ENCODE data around the gene MEFV. TPM values are rescaled to one million over a fixed set of nuclear protein-coding genes. Genes with fewer than 3 reads are reported as not detected.
A peak's percentile ranks its signal among the peaks of the same experiment; 100 is the strongest.
"Not testable (repeated sequence)": the region's sequence is repeated elsewhere in the genome, so short reads cannot be mapped to it uniquely, and the experiment has no call there.

The MEFV gene
- polyA plus RNA-seq, 3 donors = 0.19 to 0.47 (median 0.24) TPM

- not testable (repeated sequence) for DNase-seq (ENCODE audit: extremely low read depth in 1 of 11, low read depth in 9 of 11, low spot score in 4 of 11)
Observed at GRCh38 chr16:3271281-3271680, 14.8 kb upstream of the MEFV start.

- DNase-seq (ENCODE audit: extremely low read depth in 1 of 11, low read depth in 9 of 11, low spot score in 4 of 11) = not testable (repeated sequence)
Observed at GRCh38 chr16:3270718-3271117, 14.3 kb upstream of the MEFV start.

GRCh38 chr16:3268294-3268693 lies 11.9 kb upstream of the MEFV start:
- no peak for DNase-seq (ENCODE audit: extremely low read depth in 1 of 11, low read depth in 9 of 11, low spot score in 4 of 11)

- DNase-seq (ENCODE audit: extremely low read depth in 1 of 11, low read depth in 9 of 11, low spot score in 4 of 11) = peak in 1 of 11 donors; percentile 26
Observed at GRCh38 chr16:3266873-3267537, 10.6 kb upstream of the MEFV start.

- DNase-seq (ENCODE audit: extremely low read depth in 1 of 11, low read depth in 9 of 11, low spot score in 4 of 11) = peak; percentile 85 to 97 (median 96)
Observed at GRCh38 chr16:3264137-3265036, 8.0 kb upstream of the MEFV start.

- DNase-seq (ENCODE audit: extremely low read depth in 1 of 11, low read depth in 9 of 11, low spot score in 4 of 11) = no peak
Observed at GRCh38 chr16:3262517-3262916, 6.1 kb upstream of the MEFV start.

GRCh38 chr16:3259836-3260235 lies 3.4 kb upstream of the MEFV start:
- DNase-seq (ENCODE audit: extremely low read depth in 1 of 11, low read depth in 9 of 11, low spot score in 4 of 11) = no peak

GRCh38 chr16:3256866-3257465 lies 533 bp upstream of the MEFV start:
- no peak for DNase-seq (ENCODE audit: extremely low read depth in 1 of 11, low read depth in 9 of 11, low spot score in 4 of 11)

GRCh38 chr16:3254309-3254708 lies 2.1 kb downstream of the MEFV start:
- DNase-seq (ENCODE audit: extremely low read depth in 1 of 11, low read depth in 9 of 11, low spot score in 4 of 11) = no peak

GRCh38 chr16:3252967-3253366 lies 3.5 kb downstream of the MEFV start:
- no peak for DNase-seq (ENCODE audit: extremely low read depth in 1 of 11, low read depth in 9 of 11, low spot score in 4 of 11)

GRCh38 chr16:3249451-3249850 lies 7.0 kb downstream of the MEFV start:
- no peak for DNase-seq (ENCODE audit: extremely low read depth in 1 of 11, low read depth in 9 of 11, low spot score in 4 of 11)

GRCh38 chr16:3249020-3249419 lies 7.4 kb downstream of the MEFV start:
- no peak for DNase-seq (ENCODE audit: extremely low read depth in 1 of 11, low read depth in 9 of 11, low spot score in 4 of 11)

GRCh38 chr16:3248596-3248995 lies 7.8 kb downstream of the MEFV start:
- no peak for DNase-seq (ENCODE audit: extremely low read depth in 1 of 11, low read depth in 9 of 11, low spot score in 4 of 11)

- no peak for DNase-seq (ENCODE audit: extremely low read depth in 1 of 11, low read depth in 9 of 11, low spot score in 4 of 11)
Observed at GRCh38 chr16:3246876-3247275, 9.6 kb downstream of the MEFV start.

- DNase-seq (ENCODE audit: extremely low read depth in 1 of 11, low read depth in 9 of 11, low spot score in 4 of 11) = no peak
Observed at GRCh38 chr16:3246002-3246401, 10.4 kb downstream of the MEFV start.

- no peak for DNase-seq (ENCODE audit: extremely low read depth in 1 of 11, low read depth in 9 of 11, low spot score in 4 of 11)
Observed at GRCh38 chr16:3243882-3244281, 12.6 kb downstream of the MEFV start.

- DNase-seq (ENCODE audit: extremely low read depth in 1 of 11, low read depth in 9 of 11, low spot score in 4 of 11) = no peak
Observed at GRCh38 chr16:3242709-3243108, 13.7 kb downstream of the MEFV start.

- DNase-seq (ENCODE audit: extremely low read depth in 1 of 11, low read depth in 9 of 11, low spot score in 4 of 11) = no peak
Observed at GRCh38 chr16:3241761-3242160, 14.7 kb downstream of the MEFV start.

- no peak for DNase-seq (ENCODE audit: extremely low read depth in 1 of 11, low read depth in 9 of 11, low spot score in 4 of 11)
Observed at GRCh38 chr16:3235856-3236669, 20.4 kb downstream of the MEFV start.

All from renal cortex interstitium (tissue), 11 donors.